ENCODE data around the gene WNT7B.

Gene WNT7B

DNA sequence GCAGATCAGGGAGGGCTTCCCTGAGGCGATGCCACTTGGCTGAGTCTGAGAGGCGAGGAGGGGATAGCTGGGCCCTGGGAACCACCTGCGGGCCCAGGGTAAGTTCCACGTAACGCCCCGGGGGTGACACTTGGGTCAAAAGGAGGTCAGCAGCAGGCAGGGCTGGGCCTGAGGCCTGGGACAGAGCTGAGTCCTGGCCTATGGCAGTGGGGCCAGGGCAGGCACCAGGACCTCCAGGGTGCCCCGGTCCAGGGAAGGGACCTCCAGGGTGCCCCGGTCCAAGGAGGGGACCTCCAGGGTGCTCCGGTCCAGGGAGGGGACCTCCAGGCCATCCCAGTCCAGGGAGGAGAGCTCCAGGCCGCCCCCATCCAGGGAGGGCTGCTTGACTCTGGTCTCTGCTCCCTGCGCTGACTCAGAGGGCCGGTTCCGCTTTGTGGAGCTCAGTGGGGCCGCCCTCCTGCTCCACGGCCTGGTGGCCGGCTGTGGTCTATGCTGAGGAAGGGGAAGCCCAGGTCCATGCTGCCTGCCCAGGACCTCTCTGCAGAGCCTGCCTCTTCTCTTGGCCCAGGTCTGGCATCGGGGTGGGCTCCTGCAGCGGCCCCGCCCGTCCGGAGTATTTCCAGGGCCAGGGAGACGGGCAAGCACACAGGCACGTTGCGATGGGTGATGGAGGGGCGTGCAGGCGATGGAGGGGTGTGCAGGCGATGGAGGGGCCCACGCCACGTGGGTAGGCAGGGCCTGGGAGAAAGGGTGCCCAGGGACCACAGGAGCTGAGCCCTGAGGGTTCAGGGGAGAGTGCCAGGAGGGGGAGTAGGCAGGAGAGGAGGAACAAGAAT is 19.5 kb upstream of the WNT7B start:
- DNase-seq (ENCODE audit: low spot score): no peak

DNA sequence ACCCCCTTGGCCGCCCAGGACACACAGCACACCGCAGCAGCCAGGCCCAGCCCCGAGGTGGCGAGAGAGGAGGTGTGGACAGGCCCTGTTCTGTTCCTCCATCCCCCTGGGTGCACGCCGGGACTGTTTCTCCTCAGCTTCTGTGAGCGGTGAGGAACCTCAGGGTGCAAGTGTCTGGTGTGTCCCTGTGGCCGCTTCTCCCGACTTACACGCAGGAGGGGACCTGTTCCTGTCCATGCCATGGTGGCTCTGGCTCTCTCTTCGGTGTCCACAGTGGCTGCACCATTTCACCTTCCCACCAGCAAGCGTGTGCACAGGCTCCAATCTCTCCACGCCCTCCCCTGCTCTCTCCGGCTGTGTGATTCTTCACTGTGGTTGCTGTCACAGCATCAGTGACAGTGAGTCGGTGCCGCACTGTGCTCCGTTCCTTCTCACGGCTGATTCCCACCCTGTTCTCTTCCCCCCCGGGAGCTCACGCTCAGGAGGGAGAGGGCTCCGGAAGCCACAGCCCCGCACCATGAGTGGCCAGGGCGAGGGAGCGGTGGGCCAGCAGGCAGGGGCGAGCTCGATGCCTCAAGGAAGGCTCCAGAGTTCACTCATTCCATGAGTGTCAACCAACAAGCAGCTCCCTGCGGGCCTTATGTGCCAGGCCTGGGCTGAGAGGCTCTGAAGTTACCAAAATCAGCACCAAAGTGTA is 18.6 kb upstream of the WNT7B start:
- DNase-seq (ENCODE audit: low spot score): no peak

DNA sequence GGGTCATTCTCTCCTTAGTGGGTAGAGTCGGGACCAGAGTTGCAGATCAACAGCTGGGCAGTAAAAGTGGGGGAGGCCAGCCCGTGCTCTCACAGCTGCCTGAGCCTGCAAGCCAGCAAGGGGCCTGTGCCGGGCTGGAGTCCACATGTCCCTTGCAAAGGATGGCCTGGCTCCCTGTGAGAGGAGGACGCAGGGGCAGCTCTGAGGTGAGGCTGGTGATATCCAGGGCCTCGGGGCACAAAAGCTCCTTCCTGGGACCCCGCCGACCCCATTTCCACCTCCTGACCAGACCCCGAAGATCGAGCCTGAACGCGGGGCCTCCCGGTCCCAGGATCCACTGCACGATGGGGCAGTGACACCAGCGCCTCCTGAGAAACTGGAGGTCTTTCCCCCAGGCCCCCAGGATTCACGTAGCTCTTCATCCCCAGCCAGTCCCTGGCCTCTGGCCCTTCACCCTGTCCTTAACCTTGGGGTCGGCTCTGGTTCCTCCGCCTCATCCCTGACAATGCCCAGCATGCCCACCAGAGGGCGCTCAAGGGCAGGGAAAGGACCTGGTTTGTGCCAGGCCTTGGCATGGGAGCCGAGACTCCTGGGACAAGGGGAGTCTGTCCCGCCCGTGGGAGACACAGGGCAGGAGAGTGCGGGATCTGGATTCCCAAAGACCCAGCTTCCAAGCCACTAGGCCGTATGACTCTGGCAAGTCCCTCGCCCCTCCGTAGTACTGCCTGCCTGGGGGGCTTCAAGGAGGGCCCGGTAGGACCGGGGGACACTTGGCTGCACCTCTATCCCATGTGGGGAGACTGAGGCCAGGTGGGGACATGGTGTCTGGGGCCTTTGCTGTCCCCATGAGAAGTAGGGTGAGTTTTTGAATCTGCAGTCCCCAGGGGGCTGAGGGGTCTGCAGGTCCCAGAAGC is 17.8 kb upstream of the WNT7B start:
- DNase-seq (ENCODE audit: low spot score): peak; percentile 69

DNA sequence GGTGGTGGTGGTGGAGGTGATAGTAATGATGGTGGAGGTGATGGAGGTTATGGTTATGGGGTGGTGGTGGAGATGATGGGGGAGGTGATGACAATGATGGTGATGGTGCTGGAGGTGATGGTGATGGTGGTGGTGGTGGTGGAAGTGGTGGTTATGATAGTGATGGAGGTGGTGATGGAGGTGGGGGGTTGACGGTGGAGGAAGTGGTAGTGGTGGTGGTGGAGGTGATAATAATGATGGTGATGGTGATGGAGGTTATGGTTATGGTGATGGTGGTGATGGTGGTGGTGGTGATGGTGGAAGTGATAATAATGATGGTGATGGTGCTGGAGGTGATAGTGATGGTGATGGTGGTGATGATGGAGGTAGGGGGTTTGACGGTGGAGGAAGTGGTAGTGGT is 16.9 kb upstream of the WNT7B start:
- DNase-seq (ENCODE audit: low spot score): no peak

DNA sequence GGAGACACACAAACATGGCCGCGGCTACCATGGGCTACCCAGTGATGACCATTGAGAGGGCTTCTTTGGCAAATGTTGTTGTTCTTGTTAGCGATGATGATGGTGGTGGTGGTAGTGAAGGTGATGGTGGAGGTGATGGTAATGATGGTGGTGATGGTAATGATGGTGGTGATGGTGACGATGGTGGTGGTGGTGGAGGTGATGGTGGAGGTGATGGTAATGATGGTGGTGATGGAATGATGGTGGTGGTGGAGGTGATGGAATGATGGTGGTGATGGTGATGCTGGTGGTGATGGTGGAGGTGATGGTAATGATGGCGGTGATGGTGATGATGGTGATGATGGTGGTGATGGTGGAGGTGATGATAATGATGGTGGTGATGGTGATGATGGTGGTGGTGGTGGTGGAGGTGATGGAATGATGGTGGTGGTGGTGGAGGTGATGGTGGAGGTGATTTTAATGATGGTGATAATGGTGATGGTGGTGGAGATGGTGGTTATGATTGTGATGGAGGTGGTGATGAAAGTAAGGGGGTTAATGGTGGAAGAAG is 16.3 kb upstream of the WNT7B start:
- no peak for DNase-seq (ENCODE audit: low spot score)

DNA sequence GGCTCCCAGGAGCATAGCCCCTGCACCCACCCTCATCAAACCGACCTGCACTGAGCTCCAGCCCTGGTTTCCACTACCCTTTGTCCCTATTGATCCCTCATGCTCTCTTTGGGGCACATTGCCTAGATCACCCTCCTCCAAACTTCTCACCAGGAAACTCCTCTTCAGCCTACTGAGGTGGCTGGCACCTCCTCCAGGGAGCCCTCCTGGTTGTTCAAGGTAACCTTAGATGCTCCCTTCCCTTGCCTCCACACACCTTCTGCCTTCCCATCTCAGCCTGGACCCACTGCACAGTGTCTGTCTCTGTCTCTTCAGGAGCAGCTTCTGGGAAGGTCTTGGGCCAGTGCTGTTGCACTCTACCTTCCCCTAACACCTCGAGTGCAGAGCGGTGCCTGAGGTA is 15.8 kb upstream of the WNT7B start:
- no peak for DNase-seq (ENCODE audit: low spot score)

DNA sequence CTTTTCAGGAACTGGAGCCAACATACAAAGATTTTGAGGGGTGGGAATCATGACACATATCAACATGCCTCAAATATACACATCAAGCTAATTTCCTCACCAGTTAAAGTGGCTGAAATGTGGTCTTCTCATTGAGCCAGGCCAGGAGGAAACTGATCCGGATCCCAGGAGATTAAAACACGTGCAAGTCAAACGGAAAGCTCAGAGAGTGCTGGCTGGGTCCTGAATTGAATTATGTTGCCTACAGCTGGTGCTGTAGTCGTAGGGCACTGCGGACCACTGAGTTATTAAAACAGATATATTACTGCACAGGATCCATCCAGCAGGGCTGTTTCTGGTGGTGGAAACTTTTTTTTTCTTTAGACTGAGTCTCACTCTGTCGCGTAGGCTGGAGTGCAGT is 14.1 kb upstream of the WNT7B start:
- DNase-seq (ENCODE audit: low spot score): peak; percentile 55

DNA sequence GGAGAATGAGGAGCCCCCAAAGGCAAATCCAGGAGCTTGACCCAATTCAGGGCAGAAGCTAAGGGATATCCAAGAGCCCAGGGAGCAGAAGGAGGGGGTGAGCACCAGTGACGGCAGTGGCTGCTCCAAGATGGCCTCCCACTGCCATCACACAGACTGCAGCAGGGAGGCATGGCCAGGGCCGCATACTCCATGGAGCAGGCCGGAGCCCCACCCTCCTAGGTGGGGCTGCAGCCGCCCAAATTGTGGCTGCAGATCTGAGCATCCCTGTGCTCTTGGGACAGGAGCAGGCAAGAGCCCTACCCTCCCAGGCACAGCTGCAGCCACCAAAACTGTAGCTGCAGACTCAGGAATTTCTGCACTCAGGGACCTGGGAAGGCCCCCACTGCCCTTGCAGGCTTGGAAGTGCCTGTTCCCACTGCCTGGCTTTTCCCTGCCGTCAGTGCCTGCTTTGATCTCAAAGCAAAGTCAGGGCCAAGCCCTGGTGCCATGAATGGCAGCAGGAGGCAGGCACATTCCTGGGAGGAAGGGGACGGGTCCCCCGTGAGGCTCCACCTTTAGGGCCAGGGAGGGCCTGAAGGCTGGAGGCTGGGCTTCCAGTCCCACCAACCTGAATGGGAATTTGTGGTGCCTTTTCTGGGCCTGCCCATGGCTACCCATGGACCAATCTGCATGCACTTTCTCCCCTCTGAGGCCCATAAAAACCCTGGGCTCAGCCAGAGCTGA is 10.3 kb upstream of the WNT7B start:
- DNase-seq (ENCODE audit: low spot score): no peak

DNA sequence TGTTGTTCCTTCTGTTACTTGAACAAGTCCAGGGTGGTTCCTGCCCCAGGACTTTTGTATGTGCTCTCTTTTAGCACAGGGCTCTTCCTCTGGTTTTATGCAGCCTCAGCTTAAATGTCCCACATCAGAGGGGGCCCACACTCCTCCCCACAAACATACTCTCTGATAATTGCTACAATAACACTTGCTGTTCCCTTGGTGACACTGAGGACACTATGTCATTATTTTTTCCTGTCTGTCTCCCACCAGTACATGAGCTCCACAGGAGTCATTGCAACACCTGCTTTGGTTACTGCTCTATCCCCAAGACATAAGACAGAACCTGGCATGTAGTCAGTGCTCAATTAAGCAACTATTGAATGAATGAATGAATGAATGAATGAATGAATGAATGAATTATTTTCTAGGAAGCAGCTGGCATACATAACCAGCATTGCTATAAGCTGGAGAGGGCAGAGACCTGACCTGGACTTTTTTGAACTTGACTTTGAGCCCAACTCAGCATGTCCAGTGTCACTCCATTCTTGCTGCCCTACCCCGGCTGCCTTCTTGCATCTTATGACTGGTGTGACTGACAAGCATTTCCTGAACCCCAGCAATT is 7.5 kb upstream of the WNT7B start:
- DNase-seq (ENCODE audit: low spot score): no peak

DNA sequence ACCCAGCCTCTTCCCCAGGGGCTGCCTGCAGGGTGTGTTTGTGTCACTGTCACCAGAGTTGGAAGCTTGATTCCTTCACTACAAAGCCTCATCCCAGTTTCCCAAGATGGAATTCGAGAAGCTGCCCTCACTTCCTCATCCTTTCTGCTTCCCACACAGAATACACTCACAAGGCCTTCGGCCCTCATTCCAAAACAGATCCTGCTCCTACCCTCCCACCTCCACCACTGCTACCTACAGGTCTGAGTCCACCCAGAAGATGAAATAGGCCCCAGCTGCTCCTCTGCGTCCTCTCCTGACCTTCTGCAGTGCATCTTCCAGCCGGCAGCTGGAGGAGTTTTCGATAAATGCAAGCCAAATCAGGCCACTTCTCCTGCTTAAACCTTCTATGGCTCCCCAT is 6.8 kb upstream of the WNT7B start:
- no peak for DNase-seq (ENCODE audit: low spot score)

DNA sequence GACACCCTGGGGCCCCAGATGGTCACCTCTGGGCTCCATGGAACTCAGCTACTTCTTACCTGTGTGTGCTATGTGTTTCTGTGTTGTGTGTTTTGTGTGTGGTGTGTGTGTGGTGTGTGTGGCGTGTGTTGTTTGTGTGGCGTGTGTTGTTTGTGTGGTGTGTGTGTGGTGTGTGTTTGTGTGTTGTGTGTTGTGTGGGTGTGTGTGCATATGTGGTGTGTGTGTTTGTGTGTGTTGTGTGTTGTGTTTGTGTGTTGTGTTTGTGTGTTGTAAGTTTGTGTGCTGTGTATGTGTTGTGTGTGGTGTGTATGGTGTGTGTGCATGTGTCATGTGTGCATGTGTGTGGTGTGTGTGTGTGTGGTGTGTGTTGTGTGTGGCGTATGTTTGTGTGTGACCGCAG is 3.8 kb upstream of the WNT7B start:
- no peak for DNase-seq (ENCODE audit: low spot score)

DNA sequence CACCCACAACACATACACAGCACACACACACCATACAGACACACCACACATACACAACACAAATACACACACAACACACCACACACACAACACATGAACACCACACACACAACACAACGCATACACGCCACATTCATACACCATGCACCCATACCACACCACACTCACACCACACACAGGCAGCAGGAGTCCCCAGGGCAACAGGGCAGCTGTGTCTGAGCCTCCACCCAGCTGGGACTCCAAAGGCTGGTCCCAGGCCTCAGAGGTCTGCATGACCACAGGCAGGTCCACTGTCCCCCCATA is 3.3 kb upstream of the WNT7B start:
- DNase-seq (ENCODE audit: low spot score): no peak

DNA sequence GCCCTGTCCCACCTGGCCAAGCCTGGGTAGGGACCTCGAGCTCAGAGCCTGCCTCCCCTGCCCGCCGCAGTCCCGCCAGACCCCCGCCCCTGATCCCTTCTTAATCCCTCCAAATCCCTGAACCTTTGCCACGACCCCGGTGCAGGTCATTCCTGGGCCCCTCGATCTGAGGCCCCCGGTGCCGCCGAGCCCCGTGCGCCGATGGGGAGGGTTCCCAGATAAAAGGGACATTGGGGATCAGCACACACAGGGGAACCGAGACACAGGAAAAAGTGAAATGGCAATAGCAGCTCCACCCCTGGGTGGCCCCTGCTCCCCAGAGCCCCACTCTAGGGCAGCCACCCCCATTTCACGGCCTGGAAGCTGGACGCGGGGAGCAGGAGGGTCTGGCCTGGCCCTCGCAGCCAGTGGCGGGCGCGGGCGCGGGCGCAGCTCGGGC is 1.3 kb upstream of the WNT7B start:
- DNase-seq (ENCODE audit: low spot score): no peak

DNA sequence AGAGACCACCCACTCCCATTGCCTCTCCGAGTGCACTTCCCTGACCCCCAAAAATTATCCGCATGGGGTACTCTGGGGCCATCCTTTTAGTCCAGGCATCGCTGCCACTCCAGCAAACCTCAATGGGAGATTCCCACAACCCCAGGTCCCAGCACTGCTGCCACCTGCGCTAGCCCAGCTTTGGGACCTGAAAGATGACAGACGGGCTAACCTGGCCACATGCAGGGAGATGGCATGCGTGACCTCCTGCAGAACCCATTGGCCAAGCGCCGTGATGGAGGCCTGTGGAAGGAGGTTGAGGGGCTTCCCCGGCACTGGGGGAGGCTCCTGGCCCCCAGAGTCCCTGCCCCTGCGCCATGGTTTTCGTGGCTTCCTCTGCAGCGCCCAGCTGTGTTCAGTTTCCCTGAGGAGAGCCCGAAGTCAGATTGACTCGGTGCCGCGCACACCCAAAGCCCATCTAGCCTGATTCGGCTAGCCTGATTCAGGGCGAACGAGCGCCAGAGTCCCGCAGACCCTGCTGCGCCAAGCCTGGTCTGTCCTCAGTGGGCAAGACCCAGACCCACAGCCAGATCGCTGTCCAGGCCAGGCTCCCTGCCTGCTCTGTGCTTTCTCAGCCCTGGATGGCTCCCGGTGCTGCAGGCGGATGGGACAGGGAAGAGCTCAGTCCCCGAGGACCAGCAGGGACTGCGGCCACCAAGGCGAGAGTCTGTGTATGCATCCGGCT is 751 bp upstream of the WNT7B start:
- no peak for DNase-seq (ENCODE audit: low spot score)

DNA sequence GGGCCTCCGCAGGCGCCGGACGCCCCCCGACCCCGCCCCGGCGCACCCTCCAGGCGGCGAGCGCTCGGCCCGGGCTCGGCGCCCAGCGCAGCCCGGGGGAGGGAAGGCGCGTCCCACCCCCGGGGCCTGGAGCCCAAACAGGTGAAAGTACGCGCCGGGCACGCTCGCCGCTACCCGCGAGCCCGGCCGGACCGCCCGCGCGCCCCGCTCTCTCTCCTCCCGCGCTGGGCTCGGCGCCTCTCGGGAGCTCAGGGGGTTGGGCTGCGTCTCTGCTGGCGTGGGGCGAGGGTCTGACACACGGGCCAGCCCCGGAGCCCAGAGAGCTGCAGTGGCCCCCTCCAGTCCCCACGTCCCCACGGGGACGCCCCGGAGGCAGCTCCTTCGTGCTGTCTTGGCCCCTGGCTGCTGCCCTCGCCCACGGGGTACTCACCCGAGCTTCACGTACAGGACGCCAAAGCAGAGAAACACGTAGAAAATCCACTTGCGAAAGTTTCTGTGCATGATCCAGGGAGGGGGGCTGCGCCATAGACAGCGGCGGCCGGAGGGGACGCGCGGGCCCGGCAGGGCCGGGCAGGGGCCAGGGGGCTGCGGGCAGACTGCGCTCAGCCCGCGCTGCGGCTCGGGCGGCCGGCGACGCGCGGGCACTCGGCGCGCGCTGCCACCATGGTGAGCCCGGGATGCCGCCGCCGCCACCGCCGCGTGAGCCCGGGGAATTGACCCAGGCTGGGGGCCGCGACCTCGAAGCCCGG is 534 bp downstream of the WNT7B start:
- DNase-seq (ENCODE audit: low spot score): no peak

DNA sequence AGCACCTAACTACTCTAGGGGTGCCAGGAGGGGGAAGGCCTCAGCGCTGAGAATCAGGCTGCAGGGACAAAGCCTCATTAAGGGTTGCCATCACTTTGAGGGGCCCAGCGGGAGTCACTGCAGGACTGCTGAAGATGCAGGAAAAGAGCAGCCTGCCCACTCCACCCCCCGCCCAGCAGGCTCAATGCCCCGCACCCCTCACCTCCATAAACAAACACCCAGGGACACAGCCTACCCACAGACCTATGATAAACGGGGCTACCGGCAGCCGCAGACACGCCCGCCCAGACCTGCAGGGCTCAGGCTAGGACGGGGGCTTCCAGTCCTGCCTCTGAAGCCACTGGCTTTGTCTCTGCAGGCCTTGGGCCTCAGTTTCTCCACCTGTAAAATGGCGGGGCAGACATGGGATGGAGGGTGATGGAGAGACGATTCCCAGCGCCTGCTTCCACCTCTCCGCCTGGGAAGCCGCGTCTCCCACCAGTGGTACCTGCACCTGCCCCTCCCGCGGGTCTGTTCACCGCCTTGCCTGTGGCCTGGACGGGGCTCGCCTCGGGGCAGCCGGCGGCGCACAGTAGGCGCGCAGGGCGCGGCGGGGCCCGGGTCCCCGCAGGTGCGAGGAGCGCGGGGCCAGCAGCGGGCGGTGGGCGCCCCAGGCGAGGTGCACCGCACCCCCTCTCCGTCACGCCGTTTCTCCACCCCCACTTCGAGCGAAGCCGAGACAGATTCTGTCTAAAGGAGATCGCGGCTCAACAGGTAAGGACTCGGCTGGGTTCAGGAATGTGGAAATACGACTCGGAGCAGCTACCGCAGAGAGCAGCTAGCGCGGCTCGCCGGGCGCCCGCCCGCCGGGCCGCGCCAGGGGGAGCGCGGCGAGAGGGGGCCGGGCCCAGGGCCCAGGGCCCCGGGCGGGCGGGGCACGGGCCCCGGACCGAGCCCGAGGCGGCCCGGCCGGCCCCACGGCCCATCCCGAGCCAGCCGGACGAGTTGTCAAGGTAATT is 1.5 kb downstream of the WNT7B start:
- DNase-seq (ENCODE audit: low spot score): no peak

DNA sequence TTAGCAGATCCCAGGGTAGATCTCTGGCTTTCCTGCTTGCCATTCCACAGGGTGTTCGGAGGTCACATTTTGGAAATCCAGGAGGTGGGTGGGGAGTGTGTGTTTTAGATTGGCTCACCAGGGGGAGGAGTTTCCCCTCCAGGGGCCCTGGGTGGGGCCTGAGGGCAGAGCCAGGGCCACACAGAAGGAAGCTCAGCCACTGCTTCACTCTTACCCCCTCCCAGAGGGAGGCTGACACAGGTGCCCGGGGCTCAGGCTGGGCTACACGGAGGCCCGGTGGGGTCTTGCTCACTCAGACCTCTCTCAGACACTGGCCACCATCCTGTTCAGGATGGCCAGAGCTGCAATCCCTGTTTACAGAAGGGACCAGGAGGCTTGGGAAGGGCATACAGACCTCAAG is 2.5 kb downstream of the WNT7B start:
- DNase-seq (ENCODE audit: low spot score): no peak

DNA sequence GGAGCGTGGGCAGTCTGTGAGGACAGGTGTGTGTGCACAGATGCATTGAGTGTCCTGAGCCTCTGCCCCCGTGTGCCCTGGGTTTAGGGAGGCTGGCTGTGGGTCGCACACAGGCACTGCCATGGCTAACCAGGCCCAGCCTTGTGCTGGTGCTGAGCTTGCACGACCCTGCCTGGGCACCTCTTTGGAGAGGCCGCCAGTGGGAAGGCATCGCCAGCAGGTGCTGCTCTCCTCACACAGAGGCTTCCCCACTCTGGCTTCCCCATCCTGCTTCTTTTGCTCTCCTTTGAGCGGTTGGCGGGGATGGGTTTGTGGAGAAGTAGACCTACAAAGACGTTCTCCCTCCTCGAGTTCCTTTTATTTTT is 4.1 kb downstream of the WNT7B start:
- no peak for DNase-seq (ENCODE audit: low spot score)

Data from SK-N-DZ (cell line).